WTC11 (cell line): ENCODE measurements around the gene FAM76A. TPM values are rescaled to one million over a fixed set of nuclear protein-coding genes. Genes with fewer than 3 reads are reported as not detected.

ENCODE experiments used
- ATAC-seq: fragments of 200-7000 bp; cut with Tn5 transposase; 2 replicates; pipeline ENCODE4 v1.10.0; 2021; ENCODE audit warnings: mild to moderate bottlenecking, moderate library complexity
- CTCF ChIA-PET: fragments of 300-600 bp; sonication (Branson Sonifier 250); formaldehyde crosslinking; loops from one replicate; lab custom pipeline; 2021; ENCODE audit warnings: antibody characterized with exemption; lab: Charles Lee
- POLR2A ChIA-PET: fragments of 350-600 bp; sonication (Branson Sonifier 250); formaldehyde crosslinking; loops from one replicate; lab custom pipeline; 2021; ENCODE audit warnings: antibody characterized with exemption; lab: Charles Lee
- DNase-seq: peaks from one replicate; pipeline ENCODE4 v3.0.0; 2021; ENCODE audit warnings: low spot score
- H3K27ac Mint-ChIP-seq: 2 replicates; pipeline ENCODE4 v1.8.0; 2021; ENCODE audit warnings: mixed read lengths
- H3K27me3 Mint-ChIP-seq: 2 replicates; pipeline ENCODE4 v1.8.0; 2021; ENCODE audit warnings: low read depth, mild to moderate bottlenecking, moderate library complexity, mixed read lengths
- H3K36me3 Mint-ChIP-seq: 2 replicates; pipeline ENCODE4 v1.8.0; 2021; ENCODE audit warnings: mixed read lengths
- H3K4me1 Mint-ChIP-seq: 2 replicates; pipeline ENCODE4 v1.8.0; 2022; ENCODE audit warnings: mixed read lengths
- H3K4me3 Mint-ChIP-seq: 2 replicates; pipeline ENCODE4 v1.8.0; 2021; ENCODE audit warnings: mild to moderate bottlenecking, moderate library complexity, mixed read lengths
- H3K9me3 Mint-ChIP-seq: 2 replicates; pipeline ENCODE4 v1.8.0; 2021; ENCODE audit warnings: mixed read lengths
- ELF4 ChIP-seq: sonication (generic); formaldehyde crosslinking; IDR thresholded peaks from 2 replicates; pipeline ENCODE4 v1.8.1; 2022; ENCODE audit warnings: low read depth, mild to moderate bottlenecking, moderate library complexity, missing genetic modification reagents
- FOXJ3 ChIP-seq: sonication (generic); formaldehyde crosslinking; IDR thresholded peaks from 2 replicates; pipeline ENCODE4 v1.9.0; 2021; ENCODE audit warnings: missing genetic modification reagents, mild to moderate bottlenecking, borderline replicate concordance
- IRF2 ChIP-seq: sonication (generic); formaldehyde crosslinking; IDR thresholded peaks from 2 replicates; pipeline ENCODE4 v1.8.0; 2022; ENCODE audit warnings: low read depth, missing genetic modification reagents, borderline replicate concordance
- NFATC4 ChIP-seq: fragments of 250-450 bp; sonication (Bioruptor Pico); IDR thresholded peaks from 2 replicates; pipeline ENCODE4 v1.9.0; 2021; ENCODE audit warnings: mild to moderate bottlenecking
- RORB ChIP-seq: fragments of 250-450 bp; sonication (Bioruptor Pico); IDR thresholded peaks from 2 replicates; pipeline ENCODE4 v1.9.0; 2021; ENCODE audit warnings: mild to moderate bottlenecking
- SP1 ChIP-seq: sonication (generic); formaldehyde crosslinking; conservative IDR thresholded peaks from 2 replicates; pipeline ENCODE4 v1.8.1; 2022; ENCODE audit warnings: missing genetic modification reagents
- TEAD1 ChIP-seq: sonication (generic); formaldehyde crosslinking; IDR thresholded peaks from 2 replicates; pipeline ENCODE4 v1.8.0; 2022; ENCODE audit warnings: mild to moderate bottlenecking, missing genetic modification reagents
- TEAD4 ChIP-seq: sonication (generic); formaldehyde crosslinking; IDR thresholded peaks from 2 replicates; pipeline ENCODE4 v1.8.0; 2022; ENCODE audit warnings: mild to moderate bottlenecking, missing genetic modification reagents
- ZNF121 ChIP-seq: sonication (generic); formaldehyde crosslinking; IDR thresholded peaks from 2 replicates; pipeline ENCODE4 v1.8.0; 2023; ENCODE audit warnings: missing genetic modification reagents
- ZNF416 ChIP-seq: fragments of 250-450 bp; sonication (Bioruptor Pico); IDR thresholded peaks from 2 replicates; pipeline ENCODE4 v1.9.0; 2021; ENCODE audit warnings: mild to moderate bottlenecking, inconsistent platforms
- ZNF423 ChIP-seq: fragments of 250-450 bp; sonication (Bioruptor Pico); IDR thresholded peaks from 2 replicates; pipeline ENCODE4 v2.1.2; 2022; ENCODE audit warnings: mild to moderate bottlenecking, moderate library complexity
- total RNA-seq: library from RNA; stranded (reverse); gene quantifications from 3 replicates; pipeline ENCODE4 v1.2.3, GENCODE V29; 2021
- TF ChIP-seq, protein P1 (sequence below): sonication (generic); formaldehyde crosslinking; IDR thresholded peaks from 2 replicates; pipeline ENCODE4 v1.8.0; 2023; ENCODE audit warnings: mild to moderate bottlenecking, missing genetic modification reagents
- TF ChIP-seq, protein P2 (sequence below): sonication (generic); formaldehyde crosslinking; IDR thresholded peaks from 2 replicates; pipeline ENCODE4 v1.8.1; 2023; ENCODE audit warnings: mild to moderate bottlenecking, missing genetic modification reagents, moderate library complexity
- TF ChIP-seq, protein P3 (sequence below): sonication (generic); formaldehyde crosslinking; IDR thresholded peaks from 2 replicates; pipeline ENCODE4 v1.8.1; 2023; ENCODE audit warnings: mild to moderate bottlenecking, moderate library complexity, missing genetic modification reagents
- TF ChIP-seq, protein P4 (sequence below): sonication (generic); formaldehyde crosslinking; conservative IDR thresholded peaks from 2 replicates; pipeline ENCODE4 v1.8.1; 2022; ENCODE audit warnings: mild to moderate bottlenecking, missing genetic modification reagents
- TF ChIP-seq, protein P5 (sequence below): sonication (generic); formaldehyde crosslinking; IDR thresholded peaks from 2 replicates; pipeline ENCODE4 v1.8.0; 2022; ENCODE audit warnings: mild to moderate bottlenecking, missing genetic modification reagents
- TF ChIP-seq, protein P6 (sequence below): fragments of 250-450 bp; sonication (Bioruptor Pico); IDR thresholded peaks from 2 replicates; pipeline ENCODE4 v1.8.0; 2021; ENCODE audit warnings: mild to moderate bottlenecking
- TF ChIP-seq, protein P7 (sequence below): fragments of 250-450 bp; sonication (Bioruptor Pico); IDR thresholded peaks from 2 replicates; pipeline ENCODE4 v1.9.0; 2021; ENCODE audit warnings: mild to moderate bottlenecking

FAM76A gene
- total RNA-seq, 1 experiment from 2014 or later = 14.5 TPM

DNA sequence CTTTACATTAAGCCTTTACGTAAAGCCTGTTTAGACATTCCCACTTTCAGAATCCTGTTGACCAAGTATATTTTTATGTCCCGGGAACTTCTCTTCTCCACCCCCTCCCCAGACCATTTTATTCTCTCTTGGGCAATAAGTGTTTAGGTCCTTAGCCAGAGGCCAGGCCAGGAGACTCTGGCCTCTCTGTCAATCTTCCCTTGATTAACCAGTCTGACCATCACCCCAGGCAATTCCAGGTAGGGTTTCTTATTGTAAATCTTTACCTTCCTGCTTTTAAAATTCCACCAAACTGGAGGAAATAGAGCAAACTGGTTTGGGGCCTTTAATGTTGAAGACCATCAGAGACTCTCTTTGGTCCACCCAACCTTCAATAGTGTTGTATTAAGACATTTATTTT, 41.6 kb upstream of the FAM76A start (continued):
- TF ChIP-seq, protein P1, sequence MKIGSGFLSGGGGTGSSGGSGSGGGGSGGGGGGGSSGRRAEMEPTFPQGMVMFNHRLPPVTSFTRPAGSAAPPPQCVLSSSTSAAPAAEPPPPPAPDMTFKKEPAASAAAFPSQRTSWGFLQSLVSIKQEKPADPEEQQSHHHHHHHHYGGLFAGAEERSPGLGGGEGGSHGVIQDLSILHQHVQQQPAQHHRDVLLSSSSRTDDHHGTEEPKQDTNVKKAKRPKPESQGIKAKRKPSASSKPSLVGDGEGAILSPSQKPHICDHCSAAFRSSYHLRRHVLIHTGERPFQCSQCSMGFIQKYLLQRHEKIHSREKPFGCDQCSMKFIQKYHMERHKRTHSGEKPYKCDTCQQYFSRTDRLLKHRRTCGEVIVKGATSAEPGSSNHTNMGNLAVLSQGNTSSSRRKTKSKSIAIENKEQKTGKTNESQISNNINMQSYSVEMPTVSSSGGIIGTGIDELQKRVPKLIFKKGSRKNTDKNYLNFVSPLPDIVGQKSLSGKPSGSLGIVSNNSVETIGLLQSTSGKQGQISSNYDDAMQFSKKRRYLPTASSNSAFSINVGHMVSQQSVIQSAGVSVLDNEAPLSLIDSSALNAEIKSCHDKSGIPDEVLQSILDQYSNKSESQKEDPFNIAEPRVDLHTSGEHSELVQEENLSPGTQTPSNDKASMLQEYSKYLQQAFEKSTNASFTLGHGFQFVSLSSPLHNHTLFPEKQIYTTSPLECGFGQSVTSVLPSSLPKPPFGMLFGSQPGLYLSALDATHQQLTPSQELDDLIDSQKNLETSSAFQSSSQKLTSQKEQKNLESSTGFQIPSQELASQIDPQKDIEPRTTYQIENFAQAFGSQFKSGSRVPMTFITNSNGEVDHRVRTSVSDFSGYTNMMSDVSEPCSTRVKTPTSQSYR (CRISPR knock-in tag) = no peak
- no peak for TF ChIP-seq RORB
- TF ChIP-seq ELF4 (CRISPR knock-in tag) = no peak
- TF ChIP-seq SP1 (CRISPR knock-in tag) = no peak
- no peak for TF ChIP-seq TEAD1 (CRISPR knock-in tag)
- no peak for TF ChIP-seq ZNF121 (CRISPR knock-in tag)
- TF ChIP-seq, protein P2, sequence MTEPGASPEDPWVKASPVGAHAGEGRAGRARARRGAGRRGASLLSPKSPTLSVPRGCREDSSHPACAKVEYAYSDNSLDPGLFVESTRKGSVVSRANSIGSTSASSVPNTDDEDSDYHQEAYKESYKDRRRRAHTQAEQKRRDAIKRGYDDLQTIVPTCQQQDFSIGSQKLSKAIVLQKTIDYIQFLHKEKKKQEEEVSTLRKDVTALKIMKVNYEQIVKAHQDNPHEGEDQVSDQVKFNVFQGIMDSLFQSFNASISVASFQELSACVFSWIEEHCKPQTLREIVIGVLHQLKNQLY (CRISPR knock-in tag) = no peak

DNA sequence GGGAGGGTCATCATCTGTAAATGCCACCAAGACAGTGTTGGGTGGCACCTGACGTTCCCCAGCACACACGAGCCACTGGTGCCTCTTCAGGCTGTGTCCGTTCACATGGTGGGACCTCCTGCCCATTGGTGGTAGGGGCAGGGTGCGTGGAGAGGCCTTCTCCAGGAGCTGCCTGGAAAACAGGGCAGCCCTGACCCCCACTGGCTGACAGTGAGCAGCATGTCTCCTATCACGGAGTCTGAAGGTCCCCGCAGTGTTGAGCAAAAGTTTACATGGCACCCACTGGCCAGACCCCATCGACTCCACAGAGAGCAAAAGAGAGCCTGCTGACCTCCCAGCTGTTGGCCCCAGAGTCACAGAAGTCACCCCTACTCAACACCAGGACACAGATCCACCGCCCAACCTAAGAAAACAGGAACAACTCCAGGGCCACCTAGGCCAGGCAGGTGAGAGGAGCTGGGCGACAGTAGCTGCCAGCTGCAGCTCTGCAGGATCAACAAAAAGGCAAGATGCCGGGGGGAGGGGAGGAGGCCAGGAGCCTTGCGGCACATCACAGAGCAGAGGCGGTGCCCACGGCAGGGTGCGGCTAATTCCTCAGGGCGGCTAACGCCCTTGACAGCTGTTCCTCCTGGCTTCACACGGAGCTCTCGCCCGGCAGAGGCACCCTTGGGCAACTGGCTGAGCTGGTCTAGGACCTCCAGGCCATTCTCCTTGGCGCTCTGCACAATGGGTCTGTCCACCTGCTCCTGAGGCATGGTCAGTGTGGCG, 39.4 kb upstream of the FAM76A start:
- peaks cover 18% of the 10 kb centered on the region for H3K36me3 Mint-ChIP-seq
- peaks cover 24% of the 10 kb centered on the region for H3K4me1 Mint-ChIP-seq
- TF ChIP-seq, protein P3, sequence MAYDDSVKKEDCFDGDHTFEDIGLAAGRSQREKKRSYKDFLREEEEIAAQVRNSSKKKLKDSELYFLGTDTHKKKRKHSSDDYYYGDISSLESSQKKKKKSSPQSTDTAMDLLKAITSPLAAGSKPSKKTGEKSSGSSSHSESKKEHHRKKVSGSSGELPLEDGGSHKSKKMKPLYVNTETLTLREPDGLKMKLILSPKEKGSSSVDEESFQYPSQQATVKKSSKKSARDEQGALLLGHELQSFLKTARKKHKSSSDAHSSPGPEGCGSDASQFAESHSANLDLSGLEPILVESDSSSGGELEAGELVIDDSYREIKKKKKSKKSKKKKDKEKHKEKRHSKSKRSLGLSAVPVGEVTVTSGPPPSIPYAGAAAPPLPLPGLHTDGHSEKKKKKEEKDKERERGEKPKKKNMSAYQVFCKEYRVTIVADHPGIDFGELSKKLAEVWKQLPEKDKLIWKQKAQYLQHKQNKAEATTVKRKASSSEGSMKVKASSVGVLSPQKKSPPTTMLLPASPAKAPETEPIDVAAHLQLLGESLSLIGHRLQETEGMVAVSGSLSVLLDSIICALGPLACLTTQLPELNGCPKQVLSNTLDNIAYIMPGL = no peak
- TF ChIP-seq ZNF423 (CRISPR knock-in tag) = peak; percentile 41; the same call in 1 of the 2 replicates
- TF ChIP-seq, protein P4, sequence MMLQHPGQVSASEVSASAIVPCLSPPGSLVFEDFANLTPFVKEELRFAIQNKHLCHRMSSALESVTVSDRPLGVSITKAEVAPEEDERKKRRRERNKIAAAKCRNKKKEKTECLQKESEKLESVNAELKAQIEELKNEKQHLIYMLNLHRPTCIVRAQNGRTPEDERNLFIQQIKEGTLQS (CRISPR knock-in tag) = no peak
- TF ChIP-seq ZNF416 (CRISPR knock-in tag) = no peak
- DNase-seq (peak; percentile 30), ATAC-seq (peak; percentile 59)
- ChIA-PET CTCF (interaction anchor here (0.6 to 4.0 kb wide), 8 partner anchors 10 to 130 kb away, joined by 3 to 24 read pairs (median 4); partner anchors contain the start of gene FAM76A), POLR2A (interaction anchor here (0.6 kb wide), 1 partner anchor 27 kb away, joined by 3 read pairs; no protein-coding TSS in a partner anchor)
- H3K9me3 Mint-ChIP-seq = peaks cover 36% of the 10 kb centered on the region
- no peak overlapping the region for H3K4me3 Mint-ChIP-seq
- no peak overlapping the region for H3K27ac Mint-ChIP-seq
- H3K27me3 Mint-ChIP-seq = peaks cover 9% of the 10 kb centered on the region

DNA sequence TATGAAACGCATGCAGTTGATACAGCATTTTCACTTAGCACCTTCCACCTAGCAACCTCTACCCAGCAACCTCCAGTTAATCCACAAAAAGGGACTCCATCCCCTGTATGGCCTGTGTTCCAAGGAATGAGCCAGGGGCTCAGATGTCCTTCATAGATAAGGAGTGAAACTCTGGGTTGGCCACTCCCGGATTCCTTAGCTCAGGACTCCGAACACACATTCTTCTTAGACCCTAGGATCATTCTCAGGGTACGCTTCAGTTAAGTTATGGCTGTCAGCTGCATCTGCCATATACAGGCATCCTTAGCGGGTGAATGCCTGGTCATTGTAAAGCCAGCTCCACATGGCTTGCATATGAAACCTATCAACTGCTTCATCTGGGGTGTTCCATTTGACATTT, 37.9 kb upstream of the FAM76A start:
- ChIA-PET POLR2A (no interaction called here), CTCF (interaction anchor here (0.5 to 4.0 kb wide), 4 partner anchors 19 to 651 kb away, joined by 3 to 24 read pairs (median 6); partner anchors contain the start of gene FAM76A)
- Mint-ChIP-seq H3K9me3 (peaks cover 32% of the 10 kb centered on the region), H3K27me3 (peaks cover 4% of the 10 kb centered on the region; the same call in 1 of the 2 replicates), H3K4me1 (peaks cover 24% of the 10 kb centered on the region), H3K27ac (no peak overlapping the region), H3K36me3 (peaks cover 14% of the 10 kb centered on the region), H3K4me3 (no peak overlapping the region)
- ATAC-seq (no peak), DNase-seq (no peak)
- no peak for TF ChIP-seq IRF2 (CRISPR knock-in tag)
- TF ChIP-seq FOXJ3 (CRISPR knock-in tag) = no peak
- TF ChIP-seq NFATC4 (CRISPR knock-in tag) = no peak
- TF ChIP-seq TEAD1 (CRISPR knock-in tag) = no peak
- TF ChIP-seq, protein P5, sequence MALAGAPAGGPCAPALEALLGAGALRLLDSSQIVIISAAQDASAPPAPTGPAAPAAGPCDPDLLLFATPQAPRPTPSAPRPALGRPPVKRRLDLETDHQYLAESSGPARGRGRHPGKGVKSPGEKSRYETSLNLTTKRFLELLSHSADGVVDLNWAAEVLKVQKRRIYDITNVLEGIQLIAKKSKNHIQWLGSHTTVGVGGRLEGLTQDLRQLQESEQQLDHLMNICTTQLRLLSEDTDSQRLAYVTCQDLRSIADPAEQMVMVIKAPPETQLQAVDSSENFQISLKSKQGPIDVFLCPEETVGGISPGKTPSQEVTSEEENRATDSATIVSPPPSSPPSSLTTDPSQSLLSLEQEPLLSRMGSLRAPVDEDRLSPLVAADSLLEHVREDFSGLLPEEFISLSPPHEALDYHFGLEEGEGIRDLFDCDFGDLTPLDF = no peak
- TF ChIP-seq, protein P6, sequence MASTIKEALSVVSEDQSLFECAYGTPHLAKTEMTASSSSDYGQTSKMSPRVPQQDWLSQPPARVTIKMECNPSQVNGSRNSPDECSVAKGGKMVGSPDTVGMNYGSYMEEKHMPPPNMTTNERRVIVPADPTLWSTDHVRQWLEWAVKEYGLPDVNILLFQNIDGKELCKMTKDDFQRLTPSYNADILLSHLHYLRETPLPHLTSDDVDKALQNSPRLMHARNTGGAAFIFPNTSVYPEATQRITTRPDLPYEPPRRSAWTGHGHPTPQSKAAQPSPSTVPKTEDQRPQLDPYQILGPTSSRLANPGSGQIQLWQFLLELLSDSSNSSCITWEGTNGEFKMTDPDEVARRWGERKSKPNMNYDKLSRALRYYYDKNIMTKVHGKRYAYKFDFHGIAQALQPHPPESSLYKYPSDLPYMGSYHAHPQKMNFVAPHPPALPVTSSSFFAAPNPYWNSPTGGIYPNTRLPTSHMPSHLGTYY = no peak
- TF ChIP-seq, protein P2 (CRISPR knock-in tag) = no peak
- TF ChIP-seq, protein P7, sequence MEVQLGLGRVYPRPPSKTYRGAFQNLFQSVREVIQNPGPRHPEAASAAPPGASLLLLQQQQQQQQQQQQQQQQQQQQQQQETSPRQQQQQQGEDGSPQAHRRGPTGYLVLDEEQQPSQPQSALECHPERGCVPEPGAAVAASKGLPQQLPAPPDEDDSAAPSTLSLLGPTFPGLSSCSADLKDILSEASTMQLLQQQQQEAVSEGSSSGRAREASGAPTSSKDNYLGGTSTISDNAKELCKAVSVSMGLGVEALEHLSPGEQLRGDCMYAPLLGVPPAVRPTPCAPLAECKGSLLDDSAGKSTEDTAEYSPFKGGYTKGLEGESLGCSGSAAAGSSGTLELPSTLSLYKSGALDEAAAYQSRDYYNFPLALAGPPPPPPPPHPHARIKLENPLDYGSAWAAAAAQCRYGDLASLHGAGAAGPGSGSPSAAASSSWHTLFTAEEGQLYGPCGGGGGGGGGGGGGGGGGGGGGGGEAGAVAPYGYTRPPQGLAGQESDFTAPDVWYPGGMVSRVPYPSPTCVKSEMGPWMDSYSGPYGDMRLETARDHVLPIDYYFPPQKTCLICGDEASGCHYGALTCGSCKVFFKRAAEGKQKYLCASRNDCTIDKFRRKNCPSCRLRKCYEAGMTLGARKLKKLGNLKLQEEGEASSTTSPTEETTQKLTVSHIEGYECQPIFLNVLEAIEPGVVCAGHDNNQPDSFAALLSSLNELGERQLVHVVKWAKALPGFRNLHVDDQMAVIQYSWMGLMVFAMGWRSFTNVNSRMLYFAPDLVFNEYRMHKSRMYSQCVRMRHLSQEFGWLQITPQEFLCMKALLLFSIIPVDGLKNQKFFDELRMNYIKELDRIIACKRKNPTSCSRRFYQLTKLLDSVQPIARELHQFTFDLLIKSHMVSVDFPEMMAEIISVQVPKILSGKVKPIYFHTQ (CRISPR knock-in tag) = no peak
- TF ChIP-seq TEAD4 (CRISPR knock-in tag) = no peak
